ENCODE data around the gene ELOA.

- TF ChIP-seq CREB1 (IDR thresholded peaks at IDR 0.05; ENCODE audit: low read depth) (no peak), TAF1 (IDR thresholded peaks at IDR 0.05; ENCODE audit: low read depth) (no peak), RAD21 (IDR thresholded peaks at IDR 0.05; ENCODE audit: low read depth) (no peak), REST (IDR thresholded peaks at IDR 0.05; ENCODE audit: low read depth) (no peak), EGR1 (IDR thresholded peaks at IDR 0.05) (no peak)
These were observed 47.6 kb upstream of the ELOA start for GRCh38 chr1:23695667-23696066.
